Measurements from ENCODE around the gene CAMK1.

DNA sequence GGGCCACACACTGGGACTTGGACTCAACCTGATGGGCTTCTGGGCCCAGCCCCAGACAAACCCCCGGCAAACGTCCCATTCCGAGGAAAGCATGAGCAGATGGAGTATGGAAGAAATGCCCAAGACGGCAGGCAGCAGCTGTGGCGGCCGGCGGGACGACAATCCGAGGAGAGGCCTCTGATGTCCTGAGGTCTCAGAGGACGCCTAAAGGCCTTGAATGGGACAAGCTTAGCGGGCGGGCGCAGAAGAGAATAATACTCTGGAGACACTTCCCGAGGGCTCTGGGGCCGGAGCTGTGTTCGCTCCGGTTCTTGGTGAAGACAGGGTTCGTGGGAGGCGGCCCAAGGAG lies 20.5 kb downstream of the CAMK1 start:
- TF ChIP-seq, protein P1, sequence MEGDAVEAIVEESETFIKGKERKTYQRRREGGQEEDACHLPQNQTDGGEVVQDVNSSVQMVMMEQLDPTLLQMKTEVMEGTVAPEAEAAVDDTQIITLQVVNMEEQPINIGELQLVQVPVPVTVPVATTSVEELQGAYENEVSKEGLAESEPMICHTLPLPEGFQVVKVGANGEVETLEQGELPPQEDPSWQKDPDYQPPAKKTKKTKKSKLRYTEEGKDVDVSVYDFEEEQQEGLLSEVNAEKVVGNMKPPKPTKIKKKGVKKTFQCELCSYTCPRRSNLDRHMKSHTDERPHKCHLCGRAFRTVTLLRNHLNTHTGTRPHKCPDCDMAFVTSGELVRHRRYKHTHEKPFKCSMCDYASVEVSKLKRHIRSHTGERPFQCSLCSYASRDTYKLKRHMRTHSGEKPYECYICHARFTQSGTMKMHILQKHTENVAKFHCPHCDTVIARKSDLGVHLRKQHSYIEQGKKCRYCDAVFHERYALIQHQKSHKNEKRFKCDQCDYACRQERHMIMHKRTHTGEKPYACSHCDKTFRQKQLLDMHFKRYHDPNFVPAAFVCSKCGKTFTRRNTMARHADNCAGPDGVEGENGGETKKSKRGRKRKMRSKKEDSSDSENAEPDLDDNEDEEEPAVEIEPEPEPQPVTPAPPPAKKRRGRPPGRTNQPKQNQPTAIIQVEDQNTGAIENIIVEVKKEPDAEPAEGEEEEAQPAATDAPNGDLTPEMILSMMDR (IDR thresholded peaks at IDR 0.05), result no peak
- no peak for TF ChIP-seq POLR2A (IDR thresholded peaks at IDR 0.05)

All from heart left ventricle (tissue), 13 donors.